HG03103 (cell line): ENCODE data around the gene EYS.

Experiments used
- ATAC-seq: cut with Tn5 transposase; IDR thresholded peaks from one replicate; pipeline ENCODE4 v1.9.1; 2021; ENCODE audit warnings: low read depth; ENCODE audit not compliant: unreplicated experiment

The EYS gene

DNA sequence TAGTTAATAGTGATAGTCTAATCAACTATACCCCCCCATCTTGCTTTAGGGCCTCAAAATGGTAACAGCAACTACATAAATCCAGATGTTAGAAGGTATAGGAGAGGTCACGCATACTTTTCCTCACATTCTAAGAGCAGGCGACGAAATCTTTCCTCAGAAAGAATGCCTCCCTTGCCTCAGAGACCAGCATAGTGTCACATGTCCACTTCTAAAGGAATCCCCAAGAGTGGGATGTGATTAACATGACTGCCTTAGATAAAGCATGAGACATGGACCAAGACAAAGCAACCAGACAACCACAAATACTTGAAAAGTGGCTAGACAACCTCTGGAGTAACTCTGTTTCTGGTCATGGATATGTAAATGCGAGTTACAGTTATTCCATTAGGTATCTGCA lies 710.7 kb downstream of the EYS start:
- no peak for ATAC-seq

DNA sequence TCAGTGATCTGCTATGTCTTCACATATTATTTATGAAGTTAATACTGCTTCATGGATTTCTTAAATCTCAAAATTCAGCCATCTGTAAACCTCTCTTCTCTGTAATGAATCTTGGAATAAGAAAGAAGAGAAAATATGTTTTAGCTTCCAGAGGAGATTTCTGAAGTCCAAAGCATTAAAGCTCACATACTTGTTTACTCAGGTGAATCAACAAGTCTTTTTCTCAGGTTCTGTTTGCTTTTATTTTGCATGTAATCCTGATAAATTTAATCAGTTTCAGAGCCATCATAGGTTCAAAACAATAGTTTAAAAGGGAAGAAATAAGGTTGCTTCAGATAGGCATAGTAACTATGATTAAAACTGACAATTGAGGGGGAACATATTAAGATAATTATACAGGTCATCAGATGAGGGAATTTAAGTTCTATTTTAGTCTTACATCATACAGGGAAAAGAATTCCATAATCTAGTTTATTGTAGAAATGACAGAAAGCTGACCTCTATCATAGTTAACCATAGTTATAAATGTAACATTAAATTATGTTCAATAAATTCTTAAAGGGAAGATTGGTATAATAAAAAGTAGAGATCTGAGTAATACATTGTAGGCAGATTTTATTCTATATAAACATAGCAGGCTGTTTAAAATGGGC lies 716.2 kb downstream of the EYS start:
- no peak for ATAC-seq

GRCh38 chr6:64988148-64988547 lies 718.9 kb downstream of the EYS start:
- no peak for ATAC-seq

DNA sequence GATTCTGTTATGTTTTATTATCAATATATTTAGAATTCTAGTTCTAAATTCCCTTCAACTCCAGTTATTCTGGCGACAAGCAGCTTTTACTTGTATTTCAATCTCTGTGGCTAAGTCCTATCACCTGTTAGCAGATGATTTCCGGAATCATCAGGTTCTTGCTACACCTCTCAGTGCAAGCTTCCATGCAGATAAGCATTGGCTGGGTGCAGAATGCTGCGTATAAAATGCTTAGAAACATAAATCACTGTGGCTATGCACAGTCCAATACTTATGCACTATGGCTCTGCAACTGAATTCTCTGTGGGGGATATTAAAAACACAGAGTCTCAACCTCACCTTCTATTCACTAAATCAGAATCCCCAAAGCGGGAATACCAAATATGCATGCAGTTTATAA lies 720.0 kb downstream of the EYS start:
- no peak for ATAC-seq

- ATAC-seq = no peak
Measured at GRCh38 chr6:64985726-64986125, 721.3 kb downstream of the EYS start.

- no peak for ATAC-seq
Measured at GRCh38 chr6:64984948-64985347, 722.1 kb downstream of the EYS start.

DNA sequence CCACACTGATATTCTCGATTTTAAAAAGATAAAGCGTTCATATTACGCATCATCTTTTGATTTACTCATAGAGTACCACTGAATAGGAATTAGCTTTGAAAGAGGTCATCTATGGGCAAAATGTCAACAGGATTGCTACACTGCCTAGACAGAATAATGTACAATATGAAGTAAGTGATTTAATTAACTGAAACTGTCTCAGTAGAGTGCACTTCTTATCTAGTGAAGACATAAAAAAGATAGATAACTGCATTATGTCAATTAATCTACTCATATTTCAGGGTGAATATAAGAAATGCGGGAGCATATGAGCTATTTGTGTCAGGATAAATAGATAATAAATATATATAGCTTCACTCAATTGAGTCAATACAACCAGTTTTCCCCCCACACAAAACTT lies 723.9 kb downstream of the EYS start:
- no peak for ATAC-seq

DNA sequence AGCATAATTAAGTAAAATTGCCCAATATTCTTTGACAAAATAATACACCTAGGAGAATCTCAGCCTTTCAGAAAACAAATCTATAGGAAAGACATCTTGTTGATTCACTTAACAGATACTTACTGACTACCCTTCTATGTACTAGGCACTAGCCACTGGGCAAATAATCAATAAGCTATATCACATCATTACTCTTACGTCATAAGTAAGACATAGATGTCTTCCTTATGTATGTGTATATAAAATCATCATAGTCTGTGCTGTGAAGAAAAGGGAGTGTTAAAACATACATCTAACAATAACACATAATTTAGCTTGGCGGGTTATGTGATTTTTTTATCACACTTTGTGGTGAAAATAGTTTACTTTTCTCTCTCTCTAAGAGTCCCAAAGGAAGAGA lies 733.9 kb downstream of the EYS start:
- ATAC-seq = no peak

DNA sequence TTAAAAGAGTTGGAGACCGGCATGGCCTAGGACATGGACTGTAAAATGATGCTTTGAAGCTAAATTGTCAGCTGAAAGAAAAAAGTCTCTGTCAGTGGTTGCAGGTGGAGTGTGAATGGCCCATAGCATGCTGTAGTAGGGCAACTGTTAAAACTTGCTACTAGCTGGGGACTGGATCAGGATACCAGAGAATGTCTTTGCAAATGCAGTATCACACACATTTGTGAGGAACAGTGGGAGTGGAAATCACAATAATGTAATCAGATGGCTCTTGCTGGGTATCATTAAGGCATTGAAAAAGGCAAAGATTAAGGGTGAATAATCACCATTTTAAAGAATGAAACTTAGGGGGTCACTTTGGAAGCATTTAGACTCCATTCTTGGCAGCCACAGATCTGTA lies 737.9 kb downstream of the EYS start:
- ATAC-seq = no peak

- ATAC-seq = no peak
Measured at GRCh38 chr6:64955435-64955848, 751.6 kb downstream of the EYS start.

- ATAC-seq = no peak
Measured at GRCh38 chr6:64949257-64949656, 757.8 kb downstream of the EYS start.

DNA sequence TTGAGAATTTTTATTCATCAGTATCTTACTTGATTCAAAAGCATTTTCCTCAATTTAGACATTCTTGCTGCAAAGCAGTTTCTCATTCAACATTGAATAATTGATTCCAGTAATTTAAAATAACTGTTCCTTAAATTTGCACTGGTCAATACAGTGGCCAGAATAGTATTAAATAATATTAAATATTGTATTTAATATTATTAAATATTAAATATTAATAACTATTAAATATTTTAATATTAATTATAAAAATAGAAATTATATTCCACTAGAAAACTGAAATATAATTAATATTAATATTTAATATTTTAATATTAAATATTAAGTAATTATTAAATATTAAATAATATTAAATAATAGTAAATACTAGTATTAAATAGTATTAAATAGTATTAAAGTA lies 758.8 kb downstream of the EYS start:
- no peak for ATAC-seq

- no peak for ATAC-seq
Measured at GRCh38 chr6:64945450-64945849, 761.6 kb downstream of the EYS start.

GRCh38 chr6:64932486-64932885 lies 774.5 kb downstream of the EYS start:
- no peak for ATAC-seq

GRCh38 chr6:64930681-64931080 lies 776.3 kb downstream of the EYS start:
- ATAC-seq = no peak

DNA sequence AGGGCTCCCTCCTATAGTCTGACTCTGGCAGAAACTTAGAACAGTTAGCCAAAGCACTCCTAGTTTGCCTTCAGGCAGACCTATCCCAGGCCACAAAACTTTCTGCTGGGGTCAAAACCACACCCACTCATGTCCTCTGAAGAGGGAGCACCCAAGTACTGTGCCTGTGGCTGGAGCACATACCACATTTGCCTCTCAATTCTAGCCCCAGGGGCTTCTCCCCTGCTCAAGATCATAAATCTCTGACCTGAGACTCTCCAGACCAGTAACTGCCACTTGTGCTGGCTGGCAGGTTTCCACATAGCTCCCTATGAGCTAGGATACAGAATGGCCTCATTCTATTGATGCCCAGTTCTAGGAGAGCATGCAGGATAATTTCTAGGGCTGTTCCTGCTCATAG lies 781.0 kb downstream of the EYS start:
- ATAC-seq = no peak

DNA sequence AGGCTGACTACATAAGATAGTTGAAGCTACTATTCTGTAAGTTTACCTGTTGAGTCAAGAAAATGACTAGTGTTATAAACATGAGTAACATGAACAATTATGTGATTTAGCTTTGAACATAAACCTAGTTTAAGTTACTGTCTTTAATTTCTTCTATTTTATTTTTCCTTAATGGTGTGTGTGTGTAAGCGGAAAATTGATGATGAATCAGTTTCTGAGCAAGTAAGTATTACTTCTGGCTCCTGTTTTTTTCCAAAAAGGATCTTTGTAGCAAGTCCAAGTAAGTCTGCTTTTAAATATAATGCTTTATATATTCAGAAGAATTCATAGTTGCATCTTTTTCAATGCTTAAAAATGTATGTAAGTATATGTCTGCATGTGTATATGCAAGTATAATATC lies 786.8 kb downstream of the EYS start:
- no peak for ATAC-seq

GRCh38 chr6:64914124-64914523 lies 792.9 kb downstream of the EYS start:
- no peak for ATAC-seq

GRCh38 chr6:64912966-64913365 lies 794.1 kb downstream of the EYS start:
- no peak for ATAC-seq

DNA sequence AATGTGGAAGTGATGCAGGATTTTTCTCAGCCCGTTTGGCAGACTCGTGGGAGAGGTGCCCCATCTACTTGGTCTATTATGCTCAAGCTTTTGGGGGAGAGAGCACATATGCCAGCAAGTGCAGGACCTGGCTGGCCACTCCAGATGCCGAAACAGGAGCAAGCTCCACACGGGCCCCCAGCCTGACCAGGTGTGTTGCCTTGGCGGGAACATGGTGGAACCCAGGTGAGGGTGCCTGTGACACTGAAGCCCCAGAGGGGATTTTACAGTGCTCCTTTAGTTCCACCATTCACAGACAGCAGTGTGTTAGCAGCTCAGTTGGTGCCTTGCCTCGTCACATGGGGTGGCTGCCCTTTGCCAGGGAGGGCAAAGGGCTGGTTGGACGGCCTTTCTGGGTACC lies 798.9 kb downstream of the EYS start:
- ATAC-seq = no peak

DNA sequence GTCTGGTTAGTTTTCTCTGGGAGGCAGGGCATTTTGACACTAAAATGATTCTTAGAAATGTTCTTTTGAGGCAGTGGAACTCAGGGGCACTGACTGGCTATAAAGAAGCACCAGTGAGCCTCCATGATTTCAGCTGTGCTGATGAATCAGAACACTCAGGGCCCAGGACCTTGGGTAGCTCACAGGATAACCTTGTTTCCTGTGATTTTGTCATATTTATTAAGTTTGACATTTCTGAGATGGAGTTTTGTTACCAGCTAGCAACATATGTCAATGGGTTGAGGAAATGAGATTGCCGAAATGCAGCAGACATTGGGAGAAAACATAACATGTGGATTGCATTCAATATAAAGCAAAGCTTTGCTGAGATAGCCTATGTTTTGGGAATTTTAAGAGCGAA lies 802.4 kb downstream of the EYS start:
- ATAC-seq = no peak

DNA sequence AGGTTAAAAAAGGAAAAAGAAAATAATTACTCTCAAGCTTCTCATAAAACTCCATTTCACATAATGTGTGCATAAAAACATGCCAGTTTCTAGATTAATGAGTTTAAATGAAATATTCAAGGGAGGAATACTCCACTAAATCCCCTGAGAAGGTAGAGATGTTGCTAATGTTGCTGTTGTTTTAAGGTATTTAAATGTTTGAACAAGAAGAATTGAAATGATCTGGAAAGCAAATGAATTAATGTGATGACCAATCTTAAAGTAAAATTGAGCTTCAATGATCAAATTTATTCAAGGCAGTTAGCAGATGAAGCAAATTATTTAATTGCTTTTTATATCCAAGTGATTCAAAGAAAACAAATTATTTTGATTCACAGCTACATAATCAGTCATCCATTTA lies 804.4 kb downstream of the EYS start:
- ATAC-seq = no peak

DNA sequence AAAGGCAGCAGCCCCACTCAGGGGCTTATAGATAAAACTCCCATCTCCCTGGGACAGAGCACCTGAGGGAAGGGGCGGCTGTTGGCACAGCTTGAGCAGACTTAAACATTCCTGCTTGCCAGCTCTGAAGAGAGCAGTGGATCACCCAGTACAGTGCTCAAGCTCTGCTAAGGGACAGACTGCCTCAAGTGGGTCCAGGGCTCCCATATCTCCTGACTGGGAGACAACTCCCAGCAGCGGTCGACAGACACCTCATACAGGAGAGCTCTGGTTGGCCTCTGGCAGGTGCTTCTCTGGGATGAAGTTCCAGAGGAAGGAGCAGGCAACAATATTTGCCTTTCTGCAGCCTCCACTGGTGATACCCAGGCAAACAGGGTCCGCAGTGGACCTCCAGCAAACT lies 810.1 kb downstream of the EYS start:
- no peak for ATAC-seq
